SU-DHL-6 (cell line): Measurements from ENCODE around the gene WIPF1.

Experiments used
- H2AFZ ChIP-seq: fragments of 200-600 bp; sonication (generic); 2 replicates; pipeline ENCODE4 v1.6.1; 2014; ENCODE audit warnings: low read depth, mild to moderate bottlenecking, moderate library complexity, mixed read lengths, antibody characterized with exemption, low read length; ENCODE audit not compliant: severe bottlenecking
- H3F3A ChIP-seq: fragments of 200-600 bp; shearing (Covaris generic); 2 replicates; pipeline ENCODE4 v1.6.0; 2016; ENCODE audit warnings: antibody characterized with exemption, mild to moderate bottlenecking; ENCODE audit not compliant: insufficient read depth
- H3K27ac ChIP-seq: fragments of 200-600 bp; sonication (generic); 2 replicates; pipeline ENCODE4 v1.5.1; 2016; ENCODE audit warnings: low read depth, mild to moderate bottlenecking, low read length, moderate library complexity, mixed read lengths
- H3K27me3 ChIP-seq: fragments of 200-600 bp; sonication (generic), shearing (Covaris generic); 2 replicates; pipeline ENCODE4 v1.6.0; 2014; ENCODE audit warnings: mild to moderate bottlenecking, low read length
- H3K36me3 ChIP-seq: fragments of 200-600 bp; sonication (generic); 2 replicates; pipeline ENCODE4 v1.6.1; 2014; ENCODE audit warnings: mild to moderate bottlenecking, low read length, mixed read lengths
- H3K4me2 ChIP-seq: fragments of 300-600, 200-600 bp; shearing (Covaris generic), sonication (generic); 2 replicates; pipeline ENCODE4 v1.6.0; 2014; ENCODE audit warnings: low read length, low read depth, mild to moderate bottlenecking; ENCODE audit not compliant: poor library complexity, severe bottlenecking
- H3K4me3 ChIP-seq: fragments of 200-600 bp; sonication (generic); 2 replicates; pipeline ENCODE4 v1.5.1; 2014; ENCODE audit warnings: antibody characterized with exemption, low read length, mild to moderate bottlenecking, mixed read lengths; ENCODE audit not compliant: insufficient read depth, poor library complexity, severe bottlenecking
- H3K79me2 ChIP-seq: fragments of 200-600 bp; sonication (generic); 2 replicates; pipeline ENCODE4 v1.6.1; 2014; ENCODE audit warnings: mild to moderate bottlenecking, low read length, moderate library complexity; ENCODE audit not compliant: insufficient read depth
- H3K9ac ChIP-seq: fragments of 200-600 bp; sonication (generic); 2 replicates; pipeline ENCODE4 v1.7.0; 2014; ENCODE audit warnings: mild to moderate bottlenecking, low read length
- H3K9me2 ChIP-seq: fragments of 200-600 bp; sonication (generic); replicated peaks from 2 replicates; pipeline ENCODE4 v1.6.1; 2014; ENCODE audit warnings: low read length; ENCODE audit not compliant: insufficient read depth
- H3K9me3 ChIP-seq: fragments of 200-600 bp; sonication (generic); 2 replicates; pipeline ENCODE4 v1.6.1; 2014; ENCODE audit warnings: low read length, mixed read lengths; ENCODE audit not compliant: insufficient read depth
- H4K20me1 ChIP-seq: fragments of 200-600 bp; sonication (generic); 2 replicates; pipeline ENCODE4 v1.6.1; 2014; ENCODE audit warnings: low read depth, mild to moderate bottlenecking, antibody characterized with exemption, low read length, moderate library complexity, mixed read lengths
- EZH2phosphoT487 ChIP-seq: fragments of 200-600 bp; sonication (generic), shearing (Covaris generic); conservative IDR thresholded peaks from 2 replicates; pipeline ENCODE4 v1.6.1; 2018; ENCODE audit warnings: mild to moderate bottlenecking, antibody characterized with exemption, low read length, moderate library complexity, mixed read lengths
- TF ChIP-seq, protein P1 (sequence below): fragments of 200-600 bp; sonication (generic); IDR thresholded peaks from one replicate; pipeline ENCODE4 v1.5.1; 2017; ENCODE audit warnings: antibody characterized with exemption, mild to moderate bottlenecking, low read length, moderate library complexity; ENCODE audit not compliant: insufficient read depth, poor library complexity, severe bottlenecking

The WIPF1 gene

DNA sequence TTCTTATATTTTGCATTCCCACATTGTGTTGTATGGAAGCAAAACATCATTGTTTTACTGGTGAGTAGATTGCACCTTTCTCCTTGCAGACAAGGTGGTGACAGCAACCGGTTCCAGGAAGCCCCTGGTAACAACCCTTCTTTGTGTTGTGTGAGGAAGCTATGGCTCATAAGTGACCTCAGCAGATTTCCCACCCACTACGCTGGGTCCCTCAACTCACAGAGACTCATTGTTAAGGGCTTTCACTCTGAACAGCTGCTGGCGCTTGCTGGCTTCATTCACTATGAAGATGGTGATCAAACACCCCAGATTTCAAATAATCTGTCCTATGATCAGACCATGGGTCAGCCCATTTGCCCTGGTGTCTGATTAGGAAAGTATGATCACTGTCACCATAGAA, 53.4 kb downstream of the WIPF1 start:
- Histone ChIP-seq H3K27me3 (no peaks in the 10 kb centered on the region), H3K36me3 (no peaks in the 10 kb centered on the region), H3K9ac (no peak overlapping the region), H3K9me3 (no peaks in the 10 kb centered on the region), H3K4me2 (no peak overlapping the region), H2AFZ (no peak overlapping the region), H4K20me1 (no peaks in the 10 kb centered on the region), H3K4me3 (no peak overlapping the region), H3K27ac (no peak overlapping the region), H3F3A (no peaks in the 10 kb centered on the region), H3K79me2 (no peaks in the 10 kb centered on the region), H3K9me2 (no peaks in the 10 kb centered on the region)
- TF ChIP-seq, protein P1, sequence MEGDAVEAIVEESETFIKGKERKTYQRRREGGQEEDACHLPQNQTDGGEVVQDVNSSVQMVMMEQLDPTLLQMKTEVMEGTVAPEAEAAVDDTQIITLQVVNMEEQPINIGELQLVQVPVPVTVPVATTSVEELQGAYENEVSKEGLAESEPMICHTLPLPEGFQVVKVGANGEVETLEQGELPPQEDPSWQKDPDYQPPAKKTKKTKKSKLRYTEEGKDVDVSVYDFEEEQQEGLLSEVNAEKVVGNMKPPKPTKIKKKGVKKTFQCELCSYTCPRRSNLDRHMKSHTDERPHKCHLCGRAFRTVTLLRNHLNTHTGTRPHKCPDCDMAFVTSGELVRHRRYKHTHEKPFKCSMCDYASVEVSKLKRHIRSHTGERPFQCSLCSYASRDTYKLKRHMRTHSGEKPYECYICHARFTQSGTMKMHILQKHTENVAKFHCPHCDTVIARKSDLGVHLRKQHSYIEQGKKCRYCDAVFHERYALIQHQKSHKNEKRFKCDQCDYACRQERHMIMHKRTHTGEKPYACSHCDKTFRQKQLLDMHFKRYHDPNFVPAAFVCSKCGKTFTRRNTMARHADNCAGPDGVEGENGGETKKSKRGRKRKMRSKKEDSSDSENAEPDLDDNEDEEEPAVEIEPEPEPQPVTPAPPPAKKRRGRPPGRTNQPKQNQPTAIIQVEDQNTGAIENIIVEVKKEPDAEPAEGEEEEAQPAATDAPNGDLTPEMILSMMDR = no peak
- TF ChIP-seq EZH2phosphoT487 = no peak

DNA sequence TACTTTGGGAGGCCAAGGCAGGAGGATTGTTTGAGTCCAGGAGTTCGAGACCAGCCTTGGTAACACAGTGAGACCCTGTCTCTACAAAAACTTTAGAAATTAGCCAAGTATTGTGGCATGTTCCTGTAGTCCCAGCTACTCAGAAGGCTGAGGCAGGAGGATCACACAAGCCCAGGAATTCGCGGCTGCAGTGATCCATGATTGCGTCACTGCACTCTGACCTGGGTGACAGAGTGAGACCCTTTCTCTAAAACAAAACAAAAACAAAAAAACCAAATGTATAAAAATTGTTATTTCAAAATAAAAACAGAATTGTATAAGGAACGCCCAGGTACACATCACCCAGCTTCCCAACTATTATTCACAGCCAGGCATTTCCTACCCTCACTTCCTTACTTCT, 56.7 kb downstream of the WIPF1 start:
- Histone ChIP-seq H3K4me2 (no peak overlapping the region), H3K9me2 (no peaks in the 10 kb centered on the region), H3K27ac (no peak overlapping the region), H3K4me3 (no peak overlapping the region), H3F3A (no peaks in the 10 kb centered on the region), H2AFZ (no peak overlapping the region), H3K79me2 (no peaks in the 10 kb centered on the region), H4K20me1 (no peaks in the 10 kb centered on the region), H3K9ac (no peak overlapping the region), H3K36me3 (no peaks in the 10 kb centered on the region), H3K9me3 (no peaks in the 10 kb centered on the region), H3K27me3 (no peaks in the 10 kb centered on the region)
- TF ChIP-seq, protein P1 = no peak
- no peak for TF ChIP-seq EZH2phosphoT487

DNA sequence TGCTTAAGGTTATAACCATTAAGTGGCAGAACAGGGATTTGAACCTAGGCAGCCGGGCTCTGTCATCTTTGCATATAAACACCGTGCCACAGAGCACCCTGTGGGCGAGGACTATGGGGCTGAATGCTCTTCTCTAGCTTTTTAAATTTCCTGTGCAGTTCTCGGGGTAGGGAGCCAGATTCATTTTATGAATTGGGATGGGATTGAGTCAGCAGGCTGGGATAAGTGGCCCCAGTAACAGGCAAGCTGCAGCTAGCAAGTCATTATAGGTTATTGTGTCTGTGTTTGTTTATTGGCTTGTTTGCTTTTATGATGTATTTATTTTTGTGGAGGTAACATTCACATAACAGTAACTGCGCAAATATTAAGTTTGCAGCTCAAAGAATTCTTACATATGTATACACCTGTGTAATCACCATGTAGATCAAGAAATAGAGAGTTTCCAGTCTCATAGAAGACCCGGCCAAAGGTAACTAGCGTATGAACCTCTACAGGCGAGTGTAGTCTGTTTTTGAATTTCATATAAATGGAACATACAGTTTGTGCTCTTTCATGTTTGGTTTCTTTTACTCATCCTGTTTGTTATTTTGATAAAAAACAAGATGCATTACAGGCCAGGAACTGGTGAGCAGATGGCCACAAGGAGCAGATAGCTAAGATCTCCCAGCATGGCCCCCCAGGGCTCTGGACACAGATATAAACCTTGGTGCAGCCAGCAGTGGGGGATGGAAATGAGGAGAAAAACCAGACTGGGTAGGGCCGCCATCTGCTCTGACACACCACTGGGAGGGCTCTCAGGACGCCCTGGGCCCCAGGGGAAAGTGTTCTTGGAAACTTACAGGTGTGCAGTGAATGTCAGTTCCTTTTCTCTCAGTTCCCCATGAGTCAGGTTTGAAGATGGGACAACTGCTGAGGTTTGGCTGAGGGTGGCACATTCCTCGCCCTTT, 61.6 kb downstream of the WIPF1 start:
- H2AFZ ChIP-seq = no peak overlapping the region
- H3K9me2 ChIP-seq = no peaks in the 10 kb centered on the region
- no peaks in the 10 kb centered on the region for H4K20me1 ChIP-seq
- H3K36me3 ChIP-seq = no peaks in the 10 kb centered on the region
- H3K27ac ChIP-seq = no peak overlapping the region
- no peak for TF ChIP-seq EZH2phosphoT487
- TF ChIP-seq, protein P1 = no peak
- H3K9ac ChIP-seq = no peak overlapping the region
- no peak overlapping the region for H3K4me3 ChIP-seq
- H3K9me3 ChIP-seq = no peaks in the 10 kb centered on the region
- no peak overlapping the region for H3K4me2 ChIP-seq
- H3K79me2 ChIP-seq = no peaks in the 10 kb centered on the region
- H3K27me3 ChIP-seq = no peaks in the 10 kb centered on the region
- H3F3A ChIP-seq = no peaks in the 10 kb centered on the region
